Measurements from ENCODE around the gene MAP2K3. TPM values are rescaled to one million over a fixed set of nuclear protein-coding genes. Genes with fewer than 3 reads are reported as not detected.

MAP2K3 gene
- total and polyA plus RNA-seq, 2 of the 8 experiments (the other 6 are each of a cell fraction or from before 2014, with no cell fraction given) = 16.9 to 33.5 TPM

DNA sequence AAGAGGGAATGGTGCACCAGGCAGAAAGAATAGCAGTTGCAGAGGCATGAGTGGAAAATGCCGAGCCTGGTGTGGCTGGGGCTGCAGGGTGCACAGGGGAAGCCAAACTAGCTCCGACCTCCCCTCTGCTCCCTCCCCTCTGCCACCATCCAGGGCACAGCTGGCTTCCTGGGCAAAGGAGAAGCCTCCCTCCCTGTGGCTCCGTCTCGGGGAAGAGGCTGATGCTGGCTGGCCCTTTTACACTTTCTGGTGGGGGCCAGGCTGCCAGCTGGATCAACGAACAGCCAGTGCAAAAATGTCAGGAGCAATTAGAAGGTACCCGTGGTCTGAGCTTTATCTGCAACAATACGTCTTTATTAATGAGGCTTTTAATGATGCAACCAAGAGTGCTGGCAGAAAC is 54.5 kb downstream of the MAP2K3 start:
- DNase-seq (ENCODE audit: low read depth in 1 of 2, low spot score in 2 of 2) = no peak
- no peak overlapping the region for H2BK20ac ChIP-seq (ENCODE audit: low read length)
- TF ChIP-seq CHD2 (IDR thresholded peaks at IDR 0.05; ENCODE audit: low read length) = no peak
- no peak for TF ChIP-seq BCL11A (IDR thresholded peaks at IDR 0.05; ENCODE audit: low read depth in 2 of 2, low read length in 2 of 2)
- TF ChIP-seq SAP30 (IDR thresholded peaks at IDR 0.05; ENCODE audit: insufficient read depth, insufficient replicate concordance, low read length) = no peak
- TF ChIP-seq FOSL1 (IDR thresholded peaks at IDR 0.05; ENCODE audit: insufficient read depth, low read depth, low read length) = no peak
- no peak for TF ChIP-seq RFX5 (IDR thresholded peaks at IDR 0.05; ENCODE audit: borderline replicate concordance, low read depth, low read length)
- no peak for TF ChIP-seq JUND (IDR thresholded peaks at IDR 0.05; ENCODE audit: low read length)
- TF ChIP-seq SIN3A (conservative IDR thresholded peaks at IDR 0.05 in 1 of 2, IDR thresholded peaks at IDR 0.05 in 1 of 2; ENCODE audit: low read depth in 1 of 2, low read length in 2 of 2) = no peak
- no peak for TF ChIP-seq POLR2A (IDR thresholded peaks at IDR 0.05; ENCODE audit: control extremely low read depth in 1 of 2, low read depth in 2 of 2, low read length in 2 of 2)
- no peak for TF ChIP-seq POU5F1 (IDR thresholded peaks at IDR 0.05; ENCODE audit: low read depth, low read length)
- TF ChIP-seq JUN (IDR thresholded peaks at IDR 0.05; ENCODE audit: low read depth, low read length) = no peak
- TF ChIP-seq BRCA1 (IDR thresholded peaks at IDR 0.05; ENCODE audit: low read depth, low read length) = no peak
- TF ChIP-seq, protein P1, sequence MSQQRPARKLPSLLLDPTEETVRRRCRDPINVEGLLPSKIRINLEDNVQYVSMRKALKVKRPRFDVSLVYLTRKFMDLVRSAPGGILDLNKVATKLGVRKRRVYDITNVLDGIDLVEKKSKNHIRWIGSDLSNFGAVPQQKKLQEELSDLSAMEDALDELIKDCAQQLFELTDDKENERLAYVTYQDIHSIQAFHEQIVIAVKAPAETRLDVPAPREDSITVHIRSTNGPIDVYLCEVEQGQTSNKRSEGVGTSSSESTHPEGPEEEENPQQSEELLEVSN (IDR thresholded peaks at IDR 0.05) = no peak
- no peak for TF ChIP-seq SP4 (IDR thresholded peaks at IDR 0.05; ENCODE audit: low read length)
- TF ChIP-seq HDAC2 (IDR thresholded peaks at IDR 0.05; ENCODE audit: borderline replicate concordance in 1 of 2, low read depth in 2 of 2, low read length in 2 of 2) = no peak
- TF ChIP-seq MAFK (IDR thresholded peaks at IDR 0.05; ENCODE audit: low read depth, low read length) = no peak

More for the DNA sequence above, 54.5 kb downstream of the MAP2K3 start:
- Histone ChIP-seq H2BK12ac (ENCODE audit: low read depth, low read length) (no peak overlapping the region), H3K27ac (ENCODE audit: low read depth, low read length) (no peak overlapping the region), H3K4me1 (replicated peaks in 1 of 4; ENCODE audit: control insufficient read depth in 3 of 4, insufficient read depth in 4 of 4, low read length in 3 of 4) (no peaks in the 10 kb centered on the region), H4K8ac (ENCODE audit: extremely low read depth, insufficient read depth, low read length) (no peak overlapping the region), H3K23me2 (ENCODE audit: low read depth, low read length) (no peaks in the 10 kb centered on the region), H3K79me2 (ENCODE audit: control insufficient read depth in 1 of 2, insufficient read depth in 2 of 2, low read length in 2 of 2) (no peaks in the 10 kb centered on the region), H2AK5ac (ENCODE audit: low read depth, low read length) (no peak overlapping the region), H3K18ac (ENCODE audit: extremely low read depth, low read length) (no peak overlapping the region), H2AFZ (ENCODE audit: low read length) (no peak overlapping the region), H3K4me2 (ENCODE audit: insufficient read depth in 1 of 2, low read depth in 2 of 2, low read length in 2 of 2) (no peak overlapping the region), H3K79me1 (ENCODE audit: low read depth, low read length) (no peaks in the 10 kb centered on the region), H4K91ac (replicated peaks; ENCODE audit: insufficient read length, low read length) (no peak overlapping the region), H3K9ac (replicated peaks in 1 of 4; ENCODE audit: extremely low read depth in 1 of 4, low read depth in 3 of 4, low read length in 3 of 4) (no peak overlapping the region), H2BK5ac (ENCODE audit: low read depth, low read length) (no peak overlapping the region), H3K56ac (replicated peaks; ENCODE audit: insufficient read length, low read depth, low read length) (no peak overlapping the region), H3K23ac (ENCODE audit: insufficient read length) (no peak overlapping the region), H4K20me1 (replicated peaks in 1 of 2; ENCODE audit: control insufficient read depth in 1 of 2, insufficient read depth in 2 of 2, low read length in 2 of 2) (no peaks in the 10 kb centered on the region), H3K36me3 (ENCODE audit: control insufficient read depth in 2 of 4, insufficient read depth in 4 of 4, low read length in 3 of 4) (no peaks in the 10 kb centered on the region), H2BK120ac (replicated peaks; ENCODE audit: low read depth, low read length) (no peak overlapping the region), H3K4me3 (ENCODE audit: extremely low read depth in 1 of 4, insufficient read depth in 2 of 4, low read depth in 3 of 4, low read length in 4 of 4) (no peak overlapping the region), H2BK15ac (ENCODE audit: low read length) (no peak overlapping the region), H4K5ac (ENCODE audit: insufficient read length, low read depth, low read length) (no peak overlapping the region), H3K9me3 (ENCODE audit: insufficient read depth in 2 of 2, low read depth in 1 of 2, low read length in 1 of 2) (peaks cover 5 to 7% of the 10 kb centered on the region in 2 experiments; a peak in 1 of 4 replicates), H3K4ac (replicated peaks; ENCODE audit: insufficient read length, low read depth, low read length) (no peak overlapping the region), H3K27me3 (replicated peaks in 1 of 4; ENCODE audit: control insufficient read depth in 3 of 4, extremely low read depth in 1 of 4, insufficient read depth in 3 of 4, low read length in 3 of 4) (no peaks in the 10 kb centered on the region), H3K14ac (ENCODE audit: insufficient read length) (no peak overlapping the region)
- CTCF ChIA-PET (ENCODE audit: partially characterized antibody) = interaction anchor here (1.2 kb wide), 1 partner anchor 36 kb away, joined by 3 read pairs; no protein-coding TSS in a partner anchor
- FAIRE-seq = no peak
- WGBS, 2 experiments (ENCODE audit: extremely low coverage in 1 of 2, insufficient coverage in 1 of 2, insufficient read length in 1 of 2, insufficient replicate concordance in 2 of 2, low coverage in 1 of 2, low lambda C conversion rate in 2 of 2, missing lambda C conversion rate in 1 of 2) = 59% methylated on average over 6 of the region's 7 CpGs; no CpG with 5 or more reads in 1 of the 2 experiments
- POLR2A ChIA-PET (ENCODE audit: partially characterized antibody) = no interaction called here
